ENCODE measurements around the gene MRPS24.

MRPS24 gene

DNA sequence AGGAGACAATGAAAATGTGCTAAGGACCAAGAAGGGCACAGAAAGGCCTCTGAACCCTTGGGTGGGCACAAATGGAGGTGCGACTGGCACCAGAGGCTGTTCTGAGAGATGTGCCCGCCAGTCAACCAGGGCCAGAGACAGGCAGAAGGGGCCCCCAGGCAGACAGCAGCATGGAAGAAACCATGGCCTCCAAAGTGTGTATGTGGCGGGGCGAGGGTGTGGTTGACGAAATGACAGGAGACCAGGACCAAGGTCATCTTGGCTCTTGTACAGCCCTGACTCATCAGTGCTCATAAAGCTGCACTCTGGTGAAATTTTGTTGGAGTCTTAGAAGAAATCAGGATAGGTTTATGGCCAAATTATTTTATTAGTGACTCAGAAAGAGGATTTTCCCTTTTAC is 4.0 kb upstream of the MRPS24 start:
- ATAC-seq: no peak
- TF ChIP-seq TCF4 (CRISPR knock-in tag; IDR thresholded peaks at IDR 0.05; ENCODE audit: borderline replicate concordance) (no peak), SNAI2 (CRISPR knock-in tag; IDR thresholded peaks at IDR 0.05) (no peak), TOX (CRISPR knock-in tag; IDR thresholded peaks at IDR 0.05; ENCODE audit: borderline replicate concordance) (no peak), ZFP30 (CRISPR knock-in tag; IDR thresholded peaks at IDR 0.05) (no peak), ARNTL (CRISPR knock-in tag; IDR thresholded peaks at IDR 0.05; ENCODE audit: borderline replicate concordance, low read depth) (no peak), OSR1 (CRISPR knock-in tag; IDR thresholded peaks at IDR 0.05) (no peak), BACH2 (CRISPR knock-in tag; IDR thresholded peaks at IDR 0.05; ENCODE audit: borderline replicate concordance) (no peak), PPARA (CRISPR knock-in tag; IDR thresholded peaks at IDR 0.05; ENCODE audit: borderline replicate concordance) (no peak), RARB (CRISPR knock-in tag; IDR thresholded peaks at IDR 0.05) (no peak), ZNF70 (CRISPR knock-in tag; IDR thresholded peaks at IDR 0.05) (no peak)
- TF ChIP-seq, protein P1, sequence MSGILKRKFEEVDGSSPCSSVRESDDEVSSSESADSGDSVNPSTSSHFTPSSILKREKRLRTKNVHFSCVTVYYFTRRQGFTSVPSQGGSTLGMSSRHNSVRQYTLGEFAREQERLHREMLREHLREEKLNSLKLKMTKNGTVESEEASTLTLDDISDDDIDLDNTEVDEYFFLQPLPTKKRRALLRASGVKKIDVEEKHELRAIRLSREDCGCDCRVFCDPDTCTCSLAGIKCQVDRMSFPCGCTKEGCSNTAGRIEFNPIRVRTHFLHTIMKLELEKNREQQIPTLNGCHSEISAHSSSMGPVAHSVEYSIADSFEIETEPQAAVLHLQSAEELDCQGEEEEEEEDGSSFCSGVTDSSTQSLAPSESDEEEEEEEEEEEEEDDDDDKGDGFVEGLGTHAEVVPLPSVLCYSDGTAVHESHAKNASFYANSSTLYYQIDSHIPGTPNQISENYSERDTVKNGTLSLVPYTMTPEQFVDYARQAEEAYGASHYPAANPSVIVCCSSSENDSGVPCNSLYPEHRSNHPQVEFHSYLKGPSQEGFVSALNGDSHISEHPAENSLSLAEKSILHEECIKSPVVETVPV (CRISPR knock-in tag; IDR thresholded peaks at IDR 0.05): no peak
- TF ChIP-seq, protein P2, sequence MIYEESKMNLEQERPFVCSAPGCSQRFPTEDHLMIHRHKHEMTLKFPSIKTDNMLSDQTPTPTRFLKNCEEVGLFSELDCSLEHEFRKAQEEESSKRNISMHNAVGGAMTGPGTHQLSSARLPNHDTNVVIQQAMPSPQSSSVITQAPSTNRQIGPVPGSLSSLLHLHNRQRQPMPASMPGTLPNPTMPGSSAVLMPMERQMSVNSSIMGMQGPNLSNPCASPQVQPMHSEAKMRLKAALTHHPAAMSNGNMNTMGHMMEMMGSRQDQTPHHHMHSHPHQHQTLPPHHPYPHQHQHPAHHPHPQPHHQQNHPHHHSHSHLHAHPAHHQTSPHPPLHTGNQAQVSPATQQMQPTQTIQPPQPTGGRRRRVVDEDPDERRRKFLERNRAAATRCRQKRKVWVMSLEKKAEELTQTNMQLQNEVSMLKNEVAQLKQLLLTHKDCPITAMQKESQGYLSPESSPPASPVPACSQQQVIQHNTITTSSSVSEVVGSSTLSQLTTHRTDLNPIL (CRISPR knock-in tag; IDR thresholded peaks at IDR 0.05; ENCODE audit: low read depth): no peak
- TF ChIP-seq, protein P3, sequence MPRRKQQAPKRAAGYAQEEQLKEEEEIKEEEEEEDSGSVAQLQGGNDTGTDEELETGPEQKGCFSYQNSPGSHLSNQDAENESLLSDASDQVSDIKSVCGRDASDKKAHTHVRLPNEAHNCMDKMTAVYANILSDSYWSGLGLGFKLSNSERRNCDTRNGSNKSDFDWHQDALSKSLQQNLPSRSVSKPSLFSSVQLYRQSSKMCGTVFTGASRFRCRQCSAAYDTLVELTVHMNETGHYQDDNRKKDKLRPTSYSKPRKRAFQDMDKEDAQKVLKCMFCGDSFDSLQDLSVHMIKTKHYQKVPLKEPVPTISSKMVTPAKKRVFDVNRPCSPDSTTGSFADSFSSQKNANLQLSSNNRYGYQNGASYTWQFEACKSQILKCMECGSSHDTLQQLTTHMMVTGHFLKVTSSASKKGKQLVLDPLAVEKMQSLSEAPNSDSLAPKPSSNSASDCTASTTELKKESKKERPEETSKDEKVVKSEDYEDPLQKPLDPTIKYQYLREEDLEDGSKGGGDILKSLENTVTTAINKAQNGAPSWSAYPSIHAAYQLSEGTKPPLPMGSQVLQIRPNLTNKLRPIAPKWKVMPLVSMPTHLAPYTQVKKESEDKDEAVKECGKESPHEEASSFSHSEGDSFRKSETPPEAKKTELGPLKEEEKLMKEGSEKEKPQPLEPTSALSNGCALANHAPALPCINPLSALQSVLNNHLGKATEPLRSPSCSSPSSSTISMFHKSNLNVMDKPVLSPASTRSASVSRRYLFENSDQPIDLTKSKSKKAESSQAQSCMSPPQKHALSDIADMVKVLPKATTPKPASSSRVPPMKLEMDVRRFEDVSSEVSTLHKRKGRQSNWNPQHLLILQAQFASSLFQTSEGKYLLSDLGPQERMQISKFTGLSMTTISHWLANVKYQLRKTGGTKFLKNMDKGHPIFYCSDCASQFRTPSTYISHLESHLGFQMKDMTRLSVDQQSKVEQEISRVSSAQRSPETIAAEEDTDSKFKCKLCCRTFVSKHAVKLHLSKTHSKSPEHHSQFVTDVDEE (CRISPR knock-in tag; IDR thresholded peaks at IDR 0.05): no peak

- no peak for ATAC-seq
These were observed 3.2 kb upstream of the MRPS24 start for GRCh38 chr7:43872406-43873110.

More at GRCh38 chr7:43872406-43873110, 3.2 kb upstream of the MRPS24 start:
- TF ChIP-seq BACH2 (CRISPR knock-in tag; IDR thresholded peaks at IDR 0.05; ENCODE audit: borderline replicate concordance) (no peak), OSR1 (CRISPR knock-in tag; IDR thresholded peaks at IDR 0.05) (no peak), RARB (CRISPR knock-in tag; IDR thresholded peaks at IDR 0.05) (no peak), PPARA (CRISPR knock-in tag; IDR thresholded peaks at IDR 0.05; ENCODE audit: borderline replicate concordance) (no peak), POU6F1 (CRISPR knock-in tag; IDR thresholded peaks at IDR 0.05; ENCODE audit: borderline replicate concordance, low read depth) (no peak), ESRRG (CRISPR knock-in tag; IDR thresholded peaks at IDR 0.05) (no peak), ISL1 (CRISPR knock-in tag; IDR thresholded peaks at IDR 0.05) (no peak), SNAI2 (CRISPR knock-in tag; IDR thresholded peaks at IDR 0.05) (no peak), ZNF8 (CRISPR knock-in tag; IDR thresholded peaks at IDR 0.05) (no peak), ZNF70 (CRISPR knock-in tag; IDR thresholded peaks at IDR 0.05) (no peak), GLIS3 (CRISPR knock-in tag; IDR thresholded peaks at IDR 0.05) (no peak), ZC3H10 (CRISPR knock-in tag; IDR thresholded peaks at IDR 0.05) (no peak), ZFP3 (CRISPR knock-in tag; IDR thresholded peaks at IDR 0.05) (no peak), ZNF565 (CRISPR knock-in tag; conservative IDR thresholded peaks at IDR 0.05; ENCODE audit: low read depth) (no peak), PATZ1 (CRISPR knock-in tag; IDR thresholded peaks at IDR 0.05; ENCODE audit: borderline replicate concordance) (no peak), TCF4 (CRISPR knock-in tag; IDR thresholded peaks at IDR 0.05; ENCODE audit: borderline replicate concordance) (no peak), ARNTL (CRISPR knock-in tag; IDR thresholded peaks at IDR 0.05; ENCODE audit: borderline replicate concordance, low read depth) (no peak)
- TF ChIP-seq, protein P1 (CRISPR knock-in tag; IDR thresholded peaks at IDR 0.05): no peak
- TF ChIP-seq, protein P3 (CRISPR knock-in tag; IDR thresholded peaks at IDR 0.05): no peak
- TF ChIP-seq, protein P2 (CRISPR knock-in tag; IDR thresholded peaks at IDR 0.05; ENCODE audit: low read depth): no peak
